Stimulated activated CD4-positive, alpha-beta T cell treated with anti-CD3 and anti-CD28 coated beads, Interleukin-15, amount 100 ng/mL, for 1 hour (primary cell): ENCODE measurements around the gene TRAPPC12.

Experiments used
- DNase-seq, 2 donors: peaks; one replicate each; pipeline ENCODE4 v3.0.0-alpha.2; 2020; ENCODE audit warnings: low read depth in 1 of 2, low spot score in 1 of 2

Gene TRAPPC12

DNA sequence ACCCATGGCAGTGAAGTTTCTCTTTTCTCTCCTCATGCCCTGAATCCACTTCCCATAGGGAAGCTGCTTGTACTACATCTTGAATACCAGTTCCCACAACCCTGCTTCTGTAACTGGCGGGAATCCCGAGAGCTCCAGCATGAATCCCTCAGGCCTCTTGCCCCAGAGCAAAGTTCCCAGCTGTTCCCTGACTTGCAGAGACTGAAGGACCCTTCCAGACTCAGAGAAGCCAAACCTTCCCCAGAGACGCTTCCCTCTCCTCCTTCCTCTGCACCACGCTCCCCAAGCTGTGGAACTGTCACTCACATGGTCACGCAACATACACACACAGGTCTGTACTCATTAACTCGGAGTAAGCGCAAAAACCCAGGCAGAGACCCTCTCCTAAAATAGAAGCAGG lies 26.4 kb downstream of the TRAPPC12 start:
- no peak for DNase-seq

- DNase-seq: no peak
Observed at GRCh38 chr2:3406501-3406900, 27.0 kb downstream of the TRAPPC12 start.

DNA sequence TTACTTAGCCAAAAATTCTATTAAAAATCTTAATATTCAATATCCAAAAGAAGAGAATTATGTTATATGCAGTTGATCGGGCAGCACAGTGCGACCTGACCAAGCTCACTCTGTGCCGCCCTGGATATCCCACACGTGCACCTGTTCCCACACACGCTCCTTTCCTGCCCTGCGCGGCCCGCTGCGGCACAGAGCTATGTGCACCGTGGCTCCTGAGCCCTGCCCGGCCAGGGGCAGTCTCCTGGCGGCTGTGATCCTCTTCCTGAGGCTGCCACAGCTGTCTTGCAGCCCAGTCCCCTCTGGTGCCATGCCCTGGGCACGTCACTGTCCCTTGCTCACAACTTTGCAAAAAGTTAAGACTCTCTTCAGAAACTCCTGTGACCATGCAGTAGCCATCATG lies 29.3 kb downstream of the TRAPPC12 start:
- no peak for DNase-seq

DNA sequence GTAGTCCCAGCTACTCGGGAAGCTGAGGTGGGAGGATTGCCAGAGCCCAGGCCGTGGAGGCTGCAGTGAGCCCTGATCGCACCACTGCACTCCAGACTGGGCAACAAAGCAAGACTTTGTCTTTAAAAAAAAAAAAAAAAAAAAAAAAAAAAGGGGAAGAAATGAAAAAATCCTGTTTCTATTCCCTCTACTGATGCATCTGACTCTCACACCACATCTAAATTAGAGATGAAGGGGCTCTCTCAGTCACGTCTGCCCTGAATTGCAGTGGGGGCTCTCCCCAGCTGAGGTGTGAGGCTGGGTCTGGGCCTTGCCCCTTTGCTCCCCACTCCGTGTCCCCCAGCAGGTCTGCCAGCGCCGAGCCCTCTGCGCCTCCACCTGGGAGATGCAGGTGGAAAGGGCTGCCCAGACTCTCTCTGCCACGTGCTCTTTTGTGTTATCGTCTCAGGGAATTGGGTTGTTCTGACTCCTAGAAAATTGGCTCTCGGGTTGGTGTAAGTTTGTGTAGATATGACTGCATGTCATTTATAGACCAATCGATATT lies 30.2 kb downstream of the TRAPPC12 start:
- no peak for DNase-seq

DNA sequence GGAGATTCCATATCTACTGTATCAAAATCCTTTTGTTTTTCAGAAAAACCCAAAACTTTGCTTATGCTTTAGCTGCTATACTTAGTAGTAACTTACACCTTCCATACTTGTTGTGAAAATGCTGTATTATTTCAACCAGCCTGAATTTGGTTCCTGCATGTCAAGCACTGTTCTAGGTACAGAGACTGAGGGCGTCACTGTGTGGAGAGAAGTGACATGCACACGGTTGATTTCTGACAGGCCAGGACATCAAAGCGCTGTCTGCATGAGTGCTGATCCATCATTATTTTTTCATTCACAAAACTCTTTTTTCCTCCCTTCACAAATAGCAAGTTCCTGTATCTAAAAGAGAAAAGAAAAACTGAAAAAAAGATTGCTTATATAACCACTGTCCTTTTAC lies 31.6 kb downstream of the TRAPPC12 start:
- no peak for DNase-seq

- DNase-seq: no peak
Observed at GRCh38 chr2:3413697-3414096, 34.2 kb downstream of the TRAPPC12 start.

- no peak for DNase-seq
Observed at GRCh38 chr2:3414133-3414860, 34.8 kb downstream of the TRAPPC12 start.

GRCh38 chr2:3418766-3419404 lies 39.4 kb downstream of the TRAPPC12 start:
- no peak for DNase-seq

DNA sequence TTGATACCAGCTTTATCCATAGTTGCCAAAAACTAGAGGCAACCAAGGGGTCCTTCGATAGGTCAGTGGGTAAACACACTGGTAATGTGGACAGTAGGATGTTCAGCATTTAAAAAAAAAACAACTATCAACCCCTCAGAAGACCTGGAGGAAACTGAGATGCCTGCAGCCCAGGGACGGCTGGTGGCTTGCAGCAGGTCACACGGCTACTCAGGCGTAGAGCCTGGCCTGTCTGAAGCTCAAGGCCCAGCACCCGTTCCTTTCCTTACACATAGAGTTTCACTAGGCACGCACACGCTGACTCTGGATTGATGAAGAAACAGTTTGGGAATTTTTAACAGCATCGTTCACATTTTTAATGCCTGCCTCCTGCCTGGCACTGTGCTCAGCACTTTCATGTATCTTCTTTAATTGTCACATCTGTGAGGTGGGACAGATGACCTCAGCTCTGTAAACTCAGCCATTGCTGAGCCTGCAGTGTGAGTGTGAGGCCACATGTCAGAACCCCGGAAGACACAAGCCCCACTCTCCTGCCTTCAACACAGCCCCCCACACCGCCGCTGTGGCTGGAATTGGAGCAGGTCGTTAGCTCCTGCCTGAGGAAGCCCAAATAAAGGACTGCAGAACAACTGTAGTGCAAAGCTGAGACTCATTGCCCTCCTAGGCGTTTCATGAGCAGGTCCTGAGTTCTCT lies 40.7 kb downstream of the TRAPPC12 start:
- no peak for DNase-seq

DNA sequence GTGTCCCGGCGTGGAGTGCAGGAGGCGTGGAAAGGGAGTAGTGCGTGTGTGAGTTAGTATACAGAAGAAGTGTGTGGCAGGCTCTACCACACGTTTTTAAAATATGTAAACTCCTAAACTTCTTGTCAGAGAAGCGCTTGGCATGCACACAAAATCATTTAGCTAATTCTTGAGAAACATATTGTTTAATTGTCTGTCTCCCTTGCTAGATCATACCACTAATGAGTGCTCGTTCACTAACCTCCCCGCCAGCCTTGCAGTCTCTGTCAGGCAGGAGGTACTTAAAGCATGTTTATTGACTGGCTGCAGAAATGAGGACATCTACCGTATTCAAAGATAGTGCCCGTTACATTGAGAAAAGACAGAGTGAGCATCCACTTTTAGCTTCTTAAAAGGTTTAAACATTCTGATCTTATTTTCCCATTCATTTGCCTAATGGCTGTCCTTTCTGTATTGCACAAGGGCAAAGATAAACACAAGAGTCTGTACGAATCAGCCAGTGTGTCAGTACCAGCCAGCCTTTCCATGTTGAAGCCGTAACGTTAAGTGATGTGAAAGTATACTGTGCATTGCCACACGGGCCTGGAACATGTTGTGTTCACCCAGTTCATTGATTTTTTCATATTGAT lies 41.4 kb downstream of the TRAPPC12 start:
- no peak for DNase-seq

DNA sequence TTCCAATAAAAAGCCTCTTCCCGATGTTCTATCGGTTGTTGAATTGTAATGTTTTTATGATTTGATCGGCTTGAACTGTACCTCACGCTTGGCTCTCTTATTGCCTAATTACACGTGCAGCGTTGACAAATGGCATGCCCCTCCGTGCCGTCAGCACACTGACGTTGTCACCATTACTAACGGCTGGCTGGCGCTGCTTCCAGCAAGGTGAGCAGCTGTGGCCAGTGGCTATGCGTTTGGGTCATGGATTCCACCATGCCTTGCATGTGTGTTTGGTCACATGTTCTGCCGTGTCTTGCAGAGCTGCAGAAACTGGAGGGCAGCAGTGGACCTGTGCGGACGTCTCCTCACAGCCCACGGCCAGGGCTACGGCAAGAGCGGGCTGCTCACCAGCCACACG lies 42.1 kb downstream of the TRAPPC12 start:
- DNase-seq: no peak

- no peak for DNase-seq
Observed at GRCh38 chr2:3422161-3422779, 42.8 kb downstream of the TRAPPC12 start.

DNA sequence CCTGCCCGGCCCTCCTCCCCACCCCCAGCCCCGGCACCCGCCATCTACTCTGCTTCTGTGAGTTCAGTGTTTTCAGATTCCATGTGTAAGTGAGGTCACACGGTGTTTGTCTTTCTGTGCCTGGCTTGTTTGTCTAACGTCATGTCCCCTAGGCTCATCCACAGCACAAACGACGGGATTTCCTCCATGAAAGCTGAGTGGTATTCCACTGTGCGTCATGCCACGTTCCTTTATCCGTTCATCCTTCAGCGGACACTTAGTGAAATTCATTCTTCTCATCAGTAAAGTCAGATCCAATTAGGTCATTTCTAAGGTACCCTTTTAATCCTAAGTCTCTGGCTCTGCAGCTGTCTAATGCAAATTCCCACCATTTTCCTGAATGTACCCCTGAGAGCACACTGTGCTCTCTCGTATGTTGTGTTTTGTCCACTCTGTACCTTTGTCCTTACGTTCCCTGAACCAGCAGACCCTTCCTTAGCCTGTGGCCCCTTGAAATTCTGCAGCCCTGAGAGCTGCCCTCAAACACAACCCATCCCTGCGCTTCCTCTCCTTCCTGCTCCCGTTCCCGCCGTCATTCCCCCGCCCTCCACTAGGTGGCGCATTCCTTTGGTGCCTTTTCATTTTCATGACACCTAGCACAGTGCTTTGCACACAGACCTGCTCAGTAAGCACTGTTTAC lies 44.1 kb downstream of the TRAPPC12 start:
- DNase-seq: peak; percentile 56 to 63

DNA sequence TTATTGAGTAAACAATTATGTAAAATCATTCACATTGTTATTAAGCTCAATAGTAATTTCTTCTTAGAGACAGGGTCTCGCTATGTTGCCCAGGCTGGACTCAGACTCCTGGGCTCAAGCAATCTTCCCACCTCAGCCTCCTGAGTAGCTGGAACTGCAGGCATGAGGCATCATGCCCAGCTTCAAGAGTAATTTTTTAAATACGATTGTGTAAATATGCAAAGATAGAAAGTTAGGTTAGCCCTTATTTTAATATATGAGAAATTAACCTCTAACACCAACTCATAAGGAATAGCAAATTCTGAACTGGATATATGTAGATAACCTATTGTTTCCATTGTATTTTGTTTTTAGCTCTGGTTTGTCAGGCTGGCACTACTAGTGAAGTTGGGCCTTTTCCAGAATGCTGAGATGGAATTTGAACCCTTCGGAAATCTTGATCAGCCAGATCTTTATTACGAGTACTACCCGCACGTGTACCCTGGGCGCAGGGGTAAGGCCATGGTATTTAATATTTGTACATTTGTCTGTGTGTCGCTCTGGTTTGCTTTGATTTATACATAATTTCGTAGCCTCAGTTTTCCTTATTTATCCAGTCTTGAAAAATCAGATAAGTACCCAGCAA lies 44.8 kb downstream of the TRAPPC12 start:
- DNase-seq: no peak

- DNase-seq: no peak
Observed at GRCh38 chr2:3426615-3427014, 47.1 kb downstream of the TRAPPC12 start.

GRCh38 chr2:3427272-3427671 lies 47.8 kb downstream of the TRAPPC12 start:
- no peak for DNase-seq

DNA sequence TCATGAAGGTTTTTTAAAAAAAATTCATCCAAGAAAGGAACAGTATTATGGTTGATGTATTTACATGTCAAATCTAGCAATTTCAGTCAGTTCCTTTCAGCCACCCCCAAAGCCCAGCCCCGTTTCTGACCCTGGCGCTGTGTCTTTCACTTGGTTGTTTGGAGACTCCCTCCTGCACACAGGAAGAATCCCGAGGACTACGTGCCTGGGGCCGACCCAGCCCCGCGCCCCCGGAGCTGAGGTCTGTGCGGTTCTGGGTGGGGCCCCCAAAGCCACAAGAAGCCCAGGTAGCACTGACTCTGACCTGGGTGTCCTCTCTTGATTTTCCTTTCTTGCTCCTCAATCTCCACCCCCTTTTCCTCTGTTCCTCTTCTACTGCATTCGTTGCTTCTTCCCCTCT lies 49.1 kb downstream of the TRAPPC12 start:
- DNase-seq: no peak

GRCh38 chr2:3429066-3429610 lies 49.6 kb downstream of the TRAPPC12 start:
- no peak for DNase-seq

- no peak for DNase-seq
Observed at GRCh38 chr2:3430172-3430571, 50.7 kb downstream of the TRAPPC12 start.
